GM12892 (cell line): ENCODE measurements around the gene PDX1.

Source experiments
- DNase-seq: peaks from one replicate; pipeline ENCODE4 v3.0.0; 2011; ENCODE audit not compliant: insufficient read length
- FAIRE-seq: peaks from 2 replicates; lab custom pipeline; 2011; peaks lifted over from hg19 to GRCh38; lab: Jason Lieb, UNC
- POLR2A ChIP-seq: IDR thresholded peaks from 2 replicates; pipeline ENCODE4 v1.6.1; 2011; ENCODE audit warnings: low read depth, low read length, control low read depth
- POLR2AphosphoS5 ChIP-seq: IDR thresholded peaks from 2 replicates; pipeline ENCODE4 v1.6.1; 2011; ENCODE audit warnings: low read depth, low read length, control low read depth
- TAF1 ChIP-seq: IDR thresholded peaks from 2 replicates; pipeline ENCODE4 v1.6.1; 2011; ENCODE audit warnings: low read depth, mild to moderate bottlenecking, control low read depth, low read length, borderline replicate concordance

Gene PDX1

GRCh38 chr13:27924529-27925141 is 4.8 kb downstream of the PDX1 start:
- no peak for TF ChIP-seq POLR2AphosphoS5
- TF ChIP-seq POLR2A = no peak
- TF ChIP-seq TAF1 = no peak
- DNase-seq (peak; percentile 5), FAIRE-seq (no peak)

GRCh38 chr13:27925220-27925991 is 5.6 kb downstream of the PDX1 start:
- FAIRE-seq (no peak), DNase-seq (peak; percentile 5)

GRCh38 chr13:27926644-27927434 is 7.0 kb downstream of the PDX1 start:
- DNase-seq = peak; percentile 8
- FAIRE-seq = no peak
- TF ChIP-seq POLR2AphosphoS5 = no peak
- no peak for TF ChIP-seq POLR2A
- TF ChIP-seq TAF1 = no peak

More at GRCh38 chr13:27925220-27925991, 5.6 kb downstream of the PDX1 start:
- TF ChIP-seq POLR2A (no peak), POLR2AphosphoS5 (no peak), TAF1 (no peak)

GRCh38 chr13:27927444-27928352 is 7.9 kb downstream of the PDX1 start:
- DNase-seq (peak; percentile 3), FAIRE-seq (no peak)
- TF ChIP-seq POLR2A (no peak), POLR2AphosphoS5 (no peak), TAF1 (no peak)

GRCh38 chr13:27928353-27928804 is 8.6 kb downstream of the PDX1 start:
- FAIRE-seq = no peak

GRCh38 chr13:27928805-27929753 is 9.3 kb downstream of the PDX1 start:
- no peak for FAIRE-seq
- DNase-seq = no peak
- TF ChIP-seq POLR2AphosphoS5 (no peak), POLR2A (no peak), TAF1 (no peak)

More at GRCh38 chr13:27928353-27928804, 8.6 kb downstream of the PDX1 start:
- DNase-seq = no peak
- TF ChIP-seq POLR2AphosphoS5 = no peak
- TF ChIP-seq TAF1 = no peak
- TF ChIP-seq POLR2A = no peak

GRCh38 chr13:27929868-27930267 is 10.1 kb downstream of the PDX1 start:
- no peak for FAIRE-seq

GRCh38 chr13:27933118-27933517 is 13.3 kb downstream of the PDX1 start:
- DNase-seq (no peak), FAIRE-seq (no peak)
- TF ChIP-seq POLR2A (no peak), TAF1 (no peak), POLR2AphosphoS5 (no peak)

More at GRCh38 chr13:27929868-27930267, 10.1 kb downstream of the PDX1 start:
- TF ChIP-seq POLR2AphosphoS5 = no peak
- no peak for TF ChIP-seq TAF1
- no peak for TF ChIP-seq POLR2A
- no peak for DNase-seq

GRCh38 chr13:27933580-27934328 is 14.0 kb downstream of the PDX1 start:
- TF ChIP-seq POLR2A = no peak
- TF ChIP-seq TAF1 = no peak
- no peak for TF ChIP-seq POLR2AphosphoS5
- DNase-seq = no peak
- peak; percentile 21 for FAIRE-seq
